ENCODE data around the gene GABBR1.
"Not testable (repeated sequence)": the region's sequence is repeated elsewhere in the genome, so short reads cannot be mapped to it uniquely, and the experiment has no call there.

- TF ChIP-seq CTCF, EP300 (IDR thresholded peaks at IDR 0.05): not testable (repeated sequence)
Observed at GRCh38 chr6:29672116-29672515, 39.1 kb upstream of the GABBR1 start.

Data from tibial nerve (tissue), 4 donors.